ENCODE measurements around the gene TMEM72. TPM values are rescaled to one million over a fixed set of nuclear protein-coding genes. Genes with fewer than 3 reads are reported as not detected.
A peak's percentile ranks its signal among the peaks of the same experiment; 100 is the strongest.

TMEM72 gene
- total RNA-seq, 1 donor from 2014 or later, result not detected

DNA sequence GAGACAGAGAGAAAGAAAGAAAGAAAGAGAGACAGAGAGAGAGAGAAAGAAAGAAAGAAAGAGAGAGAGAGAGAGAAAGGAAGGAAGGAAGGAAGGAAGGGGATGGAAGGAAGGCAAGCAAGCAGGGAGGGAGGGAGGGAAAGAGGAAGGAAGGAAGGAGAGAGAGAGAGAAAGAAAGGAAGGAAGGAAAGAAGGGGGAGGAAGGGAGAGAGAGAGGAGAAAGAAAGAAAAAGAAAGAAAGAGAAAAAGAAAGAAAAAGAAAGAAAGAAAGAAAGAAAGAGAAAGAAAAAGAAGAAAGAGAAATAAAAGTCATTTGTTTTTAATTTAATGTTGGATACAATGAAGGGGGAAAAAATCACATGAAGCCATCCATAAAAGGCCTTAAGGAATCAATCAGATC is 43.8 kb downstream of the TMEM72 start:
- DNase-seq (ENCODE audit: low read depth), result no peak
- H3K4me3 ChIP-seq (ENCODE audit: low read depth, low read length), result no peak overlapping the region
- TF ChIP-seq, protein P1, sequence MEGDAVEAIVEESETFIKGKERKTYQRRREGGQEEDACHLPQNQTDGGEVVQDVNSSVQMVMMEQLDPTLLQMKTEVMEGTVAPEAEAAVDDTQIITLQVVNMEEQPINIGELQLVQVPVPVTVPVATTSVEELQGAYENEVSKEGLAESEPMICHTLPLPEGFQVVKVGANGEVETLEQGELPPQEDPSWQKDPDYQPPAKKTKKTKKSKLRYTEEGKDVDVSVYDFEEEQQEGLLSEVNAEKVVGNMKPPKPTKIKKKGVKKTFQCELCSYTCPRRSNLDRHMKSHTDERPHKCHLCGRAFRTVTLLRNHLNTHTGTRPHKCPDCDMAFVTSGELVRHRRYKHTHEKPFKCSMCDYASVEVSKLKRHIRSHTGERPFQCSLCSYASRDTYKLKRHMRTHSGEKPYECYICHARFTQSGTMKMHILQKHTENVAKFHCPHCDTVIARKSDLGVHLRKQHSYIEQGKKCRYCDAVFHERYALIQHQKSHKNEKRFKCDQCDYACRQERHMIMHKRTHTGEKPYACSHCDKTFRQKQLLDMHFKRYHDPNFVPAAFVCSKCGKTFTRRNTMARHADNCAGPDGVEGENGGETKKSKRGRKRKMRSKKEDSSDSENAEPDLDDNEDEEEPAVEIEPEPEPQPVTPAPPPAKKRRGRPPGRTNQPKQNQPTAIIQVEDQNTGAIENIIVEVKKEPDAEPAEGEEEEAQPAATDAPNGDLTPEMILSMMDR (conservative IDR thresholded peaks at IDR 0.05; ENCODE audit: low read depth, low read length), result no peak

DNA sequence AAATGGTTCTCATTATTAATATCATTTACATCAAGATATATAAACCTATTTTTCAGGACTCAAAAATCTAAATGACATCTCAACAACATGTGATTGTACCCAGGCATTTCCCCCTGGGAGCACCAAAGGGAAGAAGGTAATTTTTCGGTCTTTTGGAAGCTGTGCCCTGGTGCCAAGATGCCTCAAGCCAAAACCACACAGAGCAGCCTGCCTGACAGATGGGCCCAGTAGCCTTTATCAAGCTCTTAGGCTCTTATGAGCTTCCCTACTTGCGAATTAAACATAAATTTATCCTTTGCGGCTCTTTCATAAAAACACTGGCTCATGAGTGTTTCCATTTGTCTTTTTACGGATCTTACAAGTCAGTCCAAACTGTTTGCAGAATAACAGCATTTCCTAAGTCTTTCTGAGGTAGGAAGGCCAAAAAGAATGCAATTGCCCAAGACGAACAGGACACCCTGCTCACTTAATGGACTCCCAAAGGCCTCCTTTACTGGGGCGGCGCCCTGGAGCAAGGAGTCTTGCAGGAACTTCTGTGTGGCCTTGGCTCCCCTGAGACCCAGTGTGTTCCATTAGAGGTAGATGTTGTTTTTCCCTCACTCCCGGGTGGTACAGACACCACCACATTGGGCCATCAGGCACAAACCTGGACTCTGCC is 44.4 kb downstream of the TMEM72 start:
- TF ChIP-seq, protein P1 (conservative IDR thresholded peaks at IDR 0.05; ENCODE audit: low read depth, low read length), result no peak
- no peak for DNase-seq (ENCODE audit: low read depth)
- H3K4me3 ChIP-seq (ENCODE audit: low read depth, low read length), result no peak overlapping the region

DNA sequence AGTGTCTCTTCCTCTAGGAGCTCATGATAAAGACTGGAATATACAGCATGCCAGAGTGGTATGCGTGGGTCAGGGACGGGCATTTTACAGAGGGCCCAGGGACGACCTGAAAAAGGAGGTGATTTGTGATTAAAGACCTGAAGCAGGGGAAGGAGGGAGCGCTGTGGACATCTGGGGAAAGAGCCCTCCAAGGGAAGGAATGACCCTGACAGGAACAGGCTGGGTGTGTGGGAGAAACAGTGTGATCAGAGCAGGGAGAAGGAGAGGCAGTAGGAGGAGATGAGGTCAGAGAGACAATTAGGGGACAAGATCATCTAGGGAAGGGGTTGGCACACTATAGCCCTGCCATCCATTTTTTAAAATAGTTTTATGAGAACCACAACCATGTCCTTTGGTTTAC is 45.1 kb downstream of the TMEM72 start:
- no peak overlapping the region for H3K4me3 ChIP-seq (ENCODE audit: low read depth, low read length)
- TF ChIP-seq, protein P1 (conservative IDR thresholded peaks at IDR 0.05; ENCODE audit: low read depth, low read length), result no peak
- DNase-seq (ENCODE audit: low read depth), result no peak

DNA sequence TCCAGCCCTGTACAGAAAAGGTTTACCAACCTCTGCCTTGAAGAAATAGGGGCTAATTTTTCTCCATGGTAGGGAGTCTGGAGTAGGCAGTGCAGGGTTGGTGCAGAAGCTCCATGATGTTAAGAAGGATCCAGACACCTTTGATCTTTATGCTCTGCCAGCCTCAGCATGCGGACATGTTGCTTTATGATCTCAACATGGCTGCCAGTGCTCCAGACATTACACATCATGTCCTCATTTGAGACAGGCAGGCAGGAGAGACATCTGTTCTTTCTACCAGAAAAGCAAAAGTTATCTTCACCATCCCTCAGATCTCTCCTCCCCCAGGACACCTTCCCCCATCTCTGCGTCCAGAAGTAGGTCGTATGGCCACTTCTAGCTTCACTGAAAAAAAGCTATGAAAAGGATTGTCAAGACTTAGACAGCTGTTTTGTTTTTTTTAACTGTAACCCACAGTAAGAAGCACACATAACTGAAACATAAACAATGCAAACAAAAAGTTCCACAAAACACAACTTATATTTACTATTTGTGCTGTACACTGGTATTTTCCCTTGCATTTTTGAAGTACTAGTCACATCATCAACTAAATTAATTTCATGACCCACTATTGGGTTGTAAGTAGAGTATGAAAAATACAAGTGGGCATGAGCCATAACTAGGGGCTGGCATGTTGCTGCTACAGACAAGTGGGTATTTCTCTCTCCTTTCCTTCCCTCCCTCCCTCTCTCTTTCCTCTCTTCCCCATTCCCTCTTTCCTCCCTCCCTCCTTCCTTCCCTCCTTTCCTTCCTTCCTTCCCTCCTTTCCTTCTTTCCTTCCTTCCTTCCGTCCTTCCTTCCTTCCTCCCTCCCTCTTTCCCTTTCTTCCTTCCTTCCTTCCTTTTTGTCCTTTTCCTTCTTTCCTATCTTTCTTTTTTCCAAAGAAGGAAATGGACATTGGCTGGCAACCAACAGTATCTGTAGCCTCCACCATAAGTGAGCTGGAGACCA is 45.9 kb downstream of the TMEM72 start:
- TF ChIP-seq, protein P1 (conservative IDR thresholded peaks at IDR 0.05; ENCODE audit: low read depth, low read length), result no peak
- H3K4me3 ChIP-seq (ENCODE audit: low read depth, low read length), result no peak overlapping the region
- DNase-seq (ENCODE audit: low read depth), result no peak

DNA sequence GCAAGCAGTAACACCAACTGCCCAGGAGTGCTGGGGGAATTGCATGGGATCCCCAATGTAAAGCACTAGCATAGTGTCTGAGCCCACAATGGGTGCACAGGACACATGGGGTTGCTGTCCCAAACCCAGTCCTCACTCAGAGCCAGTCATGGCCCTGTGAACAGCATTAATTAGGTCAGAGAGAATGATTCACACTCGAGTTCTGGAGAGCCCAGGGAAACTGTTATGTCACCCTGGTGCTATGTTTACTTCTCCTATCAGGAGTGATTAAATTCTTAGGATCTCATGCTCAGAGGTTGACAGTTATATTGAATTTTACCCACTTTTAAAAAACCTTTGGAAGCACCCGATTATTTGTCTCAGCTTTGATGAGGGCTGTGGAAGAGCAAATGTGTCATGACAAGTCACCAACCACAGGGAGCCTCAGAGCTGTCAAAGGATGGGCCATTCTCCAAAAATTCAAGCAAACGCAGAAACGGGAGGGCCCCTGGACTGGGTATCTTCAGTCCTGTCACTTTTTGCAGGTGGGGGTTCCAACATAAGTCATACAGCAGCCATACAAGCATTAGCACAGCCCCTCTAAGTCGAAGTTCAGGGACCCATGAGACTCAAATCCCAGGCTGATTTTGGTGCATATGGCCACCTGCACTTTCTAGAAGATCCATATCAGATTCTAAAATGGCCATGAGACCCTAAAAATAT is 47.2 kb downstream of the TMEM72 start:
- TF ChIP-seq, protein P1 (conservative IDR thresholded peaks at IDR 0.05; ENCODE audit: low read depth, low read length), result no peak
- peak overlapping the region; percentile 80 for H3K4me3 ChIP-seq (ENCODE audit: low read depth, low read length)
- DNase-seq (ENCODE audit: low read depth), result peak; percentile 63

DNA sequence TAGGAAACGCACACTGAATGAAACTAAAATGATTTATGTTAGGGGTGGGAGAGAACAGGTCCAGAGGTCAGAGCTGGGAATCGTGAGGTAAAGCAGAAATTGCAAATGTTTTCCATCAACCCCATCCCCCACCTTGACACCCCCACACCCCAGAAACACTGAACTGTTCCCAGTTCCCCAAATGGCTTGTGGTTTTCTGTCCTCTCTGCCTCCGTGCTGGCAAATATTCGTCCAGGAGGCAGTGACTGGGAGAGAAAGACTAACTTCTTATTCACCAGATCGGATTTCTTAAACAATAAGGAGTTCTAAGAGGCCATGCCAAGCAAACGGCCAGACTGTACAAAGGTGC is 47.7 kb downstream of the TMEM72 start:
- H3K4me3 ChIP-seq (ENCODE audit: low read depth, low read length), result peak overlapping the region; percentile 80
- TF ChIP-seq, protein P1 (conservative IDR thresholded peaks at IDR 0.05; ENCODE audit: low read depth, low read length), result no peak
- no peak for DNase-seq (ENCODE audit: low read depth)
